HG03025 (cell line): ENCODE data around the gene MINDY4.
A peak's percentile ranks its signal among the peaks of the same experiment; 100 is the strongest.

Experiments used
- ATAC-seq: cut with Tn5 transposase; IDR thresholded peaks from one replicate; pipeline ENCODE4 v1.9.1; 2021; ENCODE audit warnings: mild to moderate bottlenecking, moderate library complexity; ENCODE audit not compliant: unreplicated experiment, low FRiP score

Gene MINDY4

DNA sequence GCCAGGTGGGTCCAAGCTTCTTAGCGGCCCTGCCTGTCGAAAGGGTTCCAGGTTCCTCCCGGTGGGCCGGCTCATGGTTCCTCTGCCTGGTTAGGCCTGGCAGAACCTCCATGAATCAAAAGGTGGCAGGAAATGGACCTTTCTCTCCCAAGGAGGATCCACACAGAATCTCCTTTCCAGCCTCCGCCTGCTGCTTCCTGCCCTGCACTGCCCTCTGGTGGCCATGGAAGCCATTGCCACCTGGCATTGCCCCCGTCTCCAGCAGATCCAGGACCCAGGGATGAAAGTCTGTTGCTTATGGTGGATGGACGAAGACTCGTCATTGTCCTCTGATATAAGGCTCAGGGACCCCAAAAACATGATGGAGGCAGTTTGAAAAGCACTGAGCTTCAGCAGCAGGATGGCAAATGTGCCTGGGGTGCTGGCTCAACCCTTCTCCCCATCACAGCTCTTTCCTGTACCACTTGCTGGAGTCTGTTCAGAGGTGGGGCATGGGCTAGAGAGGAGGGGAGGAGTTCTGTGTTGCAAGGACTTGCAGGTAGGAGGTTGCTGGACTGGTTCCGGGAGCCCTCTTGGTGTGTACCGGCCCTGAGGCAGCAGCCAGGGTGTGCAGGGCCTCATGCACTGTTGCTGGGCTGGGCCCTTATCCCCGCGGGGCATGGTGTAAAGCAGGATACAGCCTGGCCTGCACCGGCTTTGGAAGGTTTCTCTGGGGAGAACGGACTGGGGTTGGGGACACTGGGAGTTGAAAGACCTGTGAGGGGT lies 30.6 kb upstream of the MINDY4 start:
- ATAC-seq, result no peak

DNA sequence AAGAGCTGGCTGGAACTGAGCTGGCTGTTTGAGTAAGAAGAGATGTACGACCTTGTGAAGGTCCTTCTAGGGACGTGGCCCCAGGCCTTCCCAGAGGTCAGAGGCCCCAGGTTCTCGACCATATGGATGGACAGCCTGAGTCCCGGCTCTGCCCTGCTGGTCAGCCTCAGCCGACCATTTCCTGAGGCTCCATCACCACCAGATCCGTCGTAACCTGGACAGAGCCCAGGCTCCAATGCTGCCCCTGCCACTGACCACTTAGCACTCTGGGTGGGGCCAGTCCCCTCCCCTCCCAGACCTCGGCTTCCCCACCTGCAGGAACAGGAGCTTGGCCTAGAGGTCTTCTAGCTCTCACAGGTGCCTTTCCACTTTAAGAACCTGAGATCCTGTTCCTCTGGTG lies 29.9 kb upstream of the MINDY4 start:
- no peak for ATAC-seq

DNA sequence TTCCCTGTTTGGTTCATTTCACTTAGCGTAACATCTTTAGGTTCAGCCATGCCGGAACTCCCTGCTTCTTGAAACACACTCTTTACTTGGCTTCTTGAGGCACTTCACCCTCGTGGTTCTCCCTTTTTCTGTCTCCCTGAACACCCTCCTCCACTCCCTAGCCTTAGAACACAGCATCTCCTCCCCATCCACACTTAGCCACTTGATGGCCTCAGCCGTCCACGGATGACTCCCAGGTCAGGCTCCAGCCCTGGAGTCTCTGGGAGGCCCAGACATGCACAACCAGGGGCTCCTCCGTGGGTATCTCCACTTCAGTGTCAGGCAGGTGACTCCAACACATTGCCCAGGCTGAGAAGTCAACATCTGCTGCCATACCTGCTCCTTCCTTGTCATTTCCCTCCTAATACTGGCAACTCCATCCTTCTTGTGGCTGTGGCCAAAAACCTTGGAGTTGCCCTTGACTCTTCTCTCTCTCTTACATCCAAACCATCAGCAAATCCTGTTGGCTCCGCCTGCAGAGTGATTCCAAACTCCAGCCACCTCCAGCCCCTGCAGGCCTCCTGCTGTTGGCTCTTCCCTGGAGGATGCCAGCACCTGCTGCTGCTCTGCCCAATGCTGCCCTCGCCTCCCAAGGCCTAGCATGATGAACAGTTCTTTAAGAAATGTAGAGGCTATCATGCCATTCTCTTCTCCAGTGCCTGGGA lies 27.7 kb upstream of the MINDY4 start:
- ATAC-seq, result no peak

DNA sequence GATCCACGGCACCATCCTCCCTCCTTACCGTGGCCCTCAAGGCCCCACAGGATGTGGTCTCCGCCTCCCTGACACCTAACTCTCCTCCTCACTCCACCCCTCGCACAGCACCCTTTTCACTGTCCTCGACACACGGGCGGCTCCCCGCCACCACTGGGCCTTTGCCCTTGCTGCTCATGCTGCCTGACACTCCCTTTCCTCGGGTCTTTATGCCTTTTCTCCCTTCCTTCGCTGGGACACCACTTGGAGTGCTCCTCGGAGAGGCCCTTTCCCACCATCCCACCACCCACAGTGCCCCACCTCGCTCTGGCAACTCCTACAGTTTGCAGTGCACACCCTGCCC lies 27.2 kb upstream of the MINDY4 start:
- ATAC-seq, result no peak

DNA sequence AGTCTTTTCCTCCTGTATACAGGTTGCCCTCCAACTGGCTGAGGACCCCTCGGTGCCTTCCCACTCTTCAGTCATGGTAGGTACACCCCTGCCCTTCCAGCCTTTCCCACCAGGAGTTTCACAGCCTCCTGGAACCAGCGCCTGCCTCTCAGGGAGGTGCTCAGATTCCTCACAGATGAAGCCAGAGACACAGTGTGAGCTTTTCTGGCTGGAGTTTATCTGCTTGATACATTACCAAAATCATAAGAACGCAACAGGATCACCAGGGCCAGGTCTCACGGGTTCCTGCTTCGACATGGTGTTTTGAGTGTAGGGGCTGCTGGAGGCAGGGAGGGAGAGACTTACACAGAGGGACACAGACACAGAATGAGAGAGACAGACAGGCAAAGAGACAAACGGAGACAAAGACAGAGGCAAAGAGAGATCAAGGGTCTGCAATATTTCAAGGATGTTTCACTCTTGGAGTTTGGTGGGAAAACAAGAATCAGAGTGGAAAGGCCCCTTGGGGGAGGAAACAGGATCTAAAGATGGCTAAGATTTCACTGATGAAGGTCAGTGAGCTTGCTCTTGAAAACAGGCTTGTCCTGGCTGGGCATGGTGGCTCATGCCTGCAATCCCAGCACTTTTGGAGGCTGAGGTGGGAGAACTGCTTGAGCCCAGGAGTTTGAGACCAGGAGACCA lies 25.8 kb upstream of the MINDY4 start:
- no peak for ATAC-seq

DNA sequence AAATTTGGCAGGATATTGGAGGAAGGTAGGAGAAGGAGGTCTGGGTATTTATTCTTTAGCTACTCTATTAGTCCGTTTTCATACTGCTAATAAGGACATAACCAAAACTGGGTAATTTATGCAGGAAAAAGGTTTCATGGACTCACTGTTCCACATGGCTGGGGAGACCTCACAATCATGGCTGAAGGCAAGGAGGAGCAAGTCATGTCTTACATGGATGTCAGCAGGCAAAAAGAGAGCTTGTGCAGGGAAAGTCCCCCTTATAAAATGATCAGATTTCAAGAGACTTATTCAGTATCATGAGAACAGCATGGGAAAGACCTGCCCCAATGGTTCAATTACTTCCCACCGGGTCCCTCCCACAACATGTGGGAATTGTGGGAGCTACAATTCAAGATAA lies 21.2 kb upstream of the MINDY4 start:
- no peak for ATAC-seq

DNA sequence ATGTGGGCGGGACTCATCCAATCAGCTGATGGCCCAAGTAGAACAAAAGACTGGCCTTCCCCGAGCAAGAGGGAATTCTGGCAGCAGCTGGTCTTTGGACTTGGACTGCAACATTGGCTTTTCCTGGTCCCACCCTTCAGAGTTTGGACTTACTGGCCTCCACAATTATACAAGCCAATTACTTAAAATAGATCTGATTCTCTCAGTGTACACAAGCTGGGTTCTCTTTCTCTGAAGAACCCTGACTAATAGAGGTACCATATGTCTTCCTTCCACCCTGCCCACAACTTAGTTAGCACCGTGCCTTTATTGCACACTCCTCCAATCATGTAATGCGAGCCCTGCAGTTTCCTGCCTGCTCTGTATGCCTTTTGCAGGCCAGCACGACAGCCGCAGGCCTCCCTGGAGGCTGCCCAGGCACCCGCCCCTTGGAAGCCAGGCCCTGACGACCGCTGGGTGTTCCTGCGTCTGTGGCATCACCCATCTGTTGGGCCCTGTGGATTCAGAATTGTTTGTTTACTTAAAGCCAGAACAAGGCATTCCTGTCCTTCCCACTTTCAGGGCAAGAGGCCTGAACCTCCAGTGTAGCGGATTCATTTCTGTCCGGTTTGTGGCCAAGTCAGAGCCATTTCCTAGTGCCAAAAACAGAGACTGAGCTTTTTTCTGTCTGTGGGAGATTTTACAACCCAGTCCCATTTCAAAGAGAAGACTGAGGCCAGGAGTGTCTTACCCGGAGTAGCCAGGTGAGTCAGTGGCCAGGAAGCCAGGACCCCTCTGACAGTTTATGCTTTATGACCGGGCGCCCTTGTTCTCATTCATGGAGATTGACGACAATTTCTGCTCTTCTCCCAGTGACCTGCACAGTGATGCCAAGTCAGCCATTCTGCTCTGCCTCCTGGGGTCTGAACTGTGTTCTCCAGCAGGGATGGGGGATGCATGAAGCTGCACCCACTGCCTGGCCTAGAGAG lies 20.2 kb upstream of the MINDY4 start:
- ATAC-seq, result no peak

DNA sequence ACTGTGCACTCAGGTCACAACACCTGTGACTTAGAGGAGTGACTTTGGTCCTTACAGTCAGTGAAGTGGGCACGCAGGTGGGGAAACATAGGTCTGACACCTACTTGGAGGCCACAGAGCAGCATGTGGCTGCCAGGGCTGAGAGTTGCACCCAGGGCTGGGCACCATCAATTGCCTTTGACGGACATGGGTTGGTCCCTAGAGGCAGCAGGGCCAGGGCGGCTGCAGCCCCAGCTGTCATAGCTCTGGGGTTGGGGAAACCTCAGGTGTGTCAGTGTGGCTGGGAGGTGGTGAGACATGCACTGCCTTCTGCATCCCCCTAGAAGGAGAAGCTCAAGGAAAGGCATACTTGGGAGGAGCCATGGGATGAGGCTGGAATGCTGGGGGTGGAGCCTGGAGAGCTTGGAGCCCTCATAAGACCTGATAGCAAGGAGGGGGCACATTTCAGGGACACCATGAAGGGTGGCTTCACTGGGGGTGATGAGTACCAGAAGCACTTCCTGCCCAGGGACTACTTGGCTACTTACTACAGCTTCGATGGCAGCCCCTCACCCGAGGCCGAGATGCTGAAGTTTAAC lies 19.4 kb upstream of the MINDY4 start, which contains the start of gene INMT:
Gene INMT (plus strand): TSS at position 440 of the 578 bp plus-strand sequence. CDS start 16 bp downstream, at position 456.
- ATAC-seq, result no peak

DNA sequence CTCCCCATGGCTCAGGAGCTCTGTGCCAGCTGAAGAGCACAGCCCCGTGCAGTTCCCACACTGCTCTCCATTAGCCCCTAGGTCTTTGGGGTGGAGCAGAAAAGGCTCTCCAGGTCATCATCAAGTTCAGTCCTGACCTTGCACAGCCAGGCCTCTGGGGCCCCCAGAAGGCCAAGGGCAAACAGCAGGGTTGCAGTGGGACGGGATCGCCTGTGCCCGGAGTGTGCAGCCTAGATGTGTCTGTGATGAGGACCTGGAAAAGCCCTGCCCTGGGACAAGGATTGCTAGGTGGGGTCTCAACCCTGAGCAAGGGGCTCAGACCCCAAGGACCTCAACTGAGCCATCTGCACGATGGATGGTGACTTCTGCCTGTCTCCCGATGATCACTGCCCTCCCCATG lies 18.7 kb upstream of the MINDY4 start:
- no peak for ATAC-seq

DNA sequence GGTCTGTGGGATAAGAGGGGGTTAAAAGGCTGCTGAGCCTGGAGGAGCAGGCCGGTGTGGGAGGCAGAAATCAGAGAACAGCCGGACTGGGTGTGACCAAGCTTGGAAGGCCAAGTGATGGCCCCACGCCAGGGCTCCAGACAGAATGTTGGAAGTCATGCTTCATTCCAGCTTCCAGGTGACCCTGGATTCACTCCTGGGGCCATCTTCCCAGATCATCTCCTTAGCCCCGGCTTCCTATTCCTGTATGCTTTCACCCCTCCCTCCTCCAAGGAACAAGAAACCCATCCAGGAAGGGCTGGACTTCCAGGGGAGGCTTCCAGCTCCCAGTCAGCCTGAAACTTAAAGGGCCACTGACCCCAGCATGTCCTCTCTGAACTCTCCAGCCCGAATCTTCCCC lies 18.2 kb upstream of the MINDY4 start:
- ATAC-seq, result no peak

DNA sequence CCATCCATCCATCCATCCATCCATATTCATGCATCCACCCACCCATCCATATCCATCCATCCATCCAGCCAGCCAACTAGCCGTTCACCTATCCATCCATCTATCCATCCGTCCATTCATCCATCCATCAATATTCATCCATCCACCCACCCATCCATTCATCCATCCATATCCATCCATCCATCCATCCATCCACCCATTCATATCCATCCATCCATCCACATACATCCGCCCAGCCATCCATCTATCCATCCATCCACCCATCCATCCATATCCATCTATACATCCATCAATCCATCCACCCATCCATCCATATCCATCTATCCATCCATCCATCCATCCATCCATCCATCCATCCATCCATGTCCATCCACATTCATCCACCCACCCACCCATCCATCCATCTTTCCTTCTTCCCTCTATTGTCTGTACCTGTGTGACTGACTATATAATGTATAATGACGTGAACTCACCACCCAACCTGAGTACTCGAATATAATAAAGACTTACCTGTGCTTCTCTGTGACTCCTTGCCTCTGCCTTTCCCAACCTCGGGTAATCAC lies 16.8 kb upstream of the MINDY4 start:
- no peak for ATAC-seq

DNA sequence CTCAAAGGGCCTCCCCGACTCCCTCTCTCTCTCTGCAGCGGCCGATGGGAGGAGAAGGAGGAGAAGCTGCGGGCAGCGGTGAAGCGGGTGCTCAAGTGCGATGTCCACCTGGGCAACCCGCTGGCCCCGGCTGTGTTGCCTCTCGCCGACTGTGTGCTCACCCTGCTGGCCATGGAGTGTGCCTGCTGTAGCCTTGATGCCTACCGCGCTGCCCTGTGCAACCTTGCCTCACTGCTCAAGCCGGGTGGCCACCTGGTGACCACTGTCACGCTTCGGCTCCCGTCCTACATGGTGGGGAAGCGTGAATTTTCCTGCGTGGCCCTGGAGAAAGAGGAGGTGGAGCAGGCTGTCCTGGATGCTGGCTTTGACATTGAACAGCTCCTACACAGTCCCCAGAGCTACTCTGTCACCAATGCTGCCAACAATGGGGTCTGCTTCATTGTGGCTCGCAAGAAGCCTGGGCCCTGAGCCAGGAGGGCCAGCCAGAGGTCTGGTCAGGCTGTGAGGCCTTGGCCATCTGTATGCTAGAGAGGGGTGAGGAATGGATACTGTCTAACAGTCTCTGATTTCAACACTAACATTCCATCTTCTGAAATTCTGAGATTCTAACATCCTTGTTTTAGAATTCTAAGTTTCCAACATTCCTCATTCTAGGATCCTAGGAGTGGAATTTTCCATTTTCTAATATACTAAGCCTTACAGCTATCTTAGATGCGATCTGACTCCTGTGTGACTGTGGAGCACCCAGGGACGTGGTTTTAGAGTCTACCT lies 15.6 kb upstream of the MINDY4 start:
- no peak for ATAC-seq

DNA sequence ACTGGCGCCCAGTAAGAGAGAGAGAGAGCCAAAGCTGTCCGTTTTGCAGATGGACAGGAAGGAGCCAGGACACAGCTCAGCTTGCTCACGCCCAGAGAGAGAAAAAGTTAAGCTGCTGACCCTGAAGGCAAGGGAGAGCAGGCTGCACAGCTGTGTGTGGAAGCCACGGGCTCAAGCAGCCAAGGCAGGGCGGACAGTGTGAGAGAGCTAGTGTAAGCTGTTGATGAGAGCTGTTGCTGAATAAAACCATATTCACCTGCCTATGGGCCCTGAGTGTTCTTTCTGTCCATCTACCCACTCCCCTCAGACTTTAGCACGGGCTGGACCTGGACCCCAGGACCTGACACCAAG lies 13.9 kb upstream of the MINDY4 start:
- no peak for ATAC-seq

DNA sequence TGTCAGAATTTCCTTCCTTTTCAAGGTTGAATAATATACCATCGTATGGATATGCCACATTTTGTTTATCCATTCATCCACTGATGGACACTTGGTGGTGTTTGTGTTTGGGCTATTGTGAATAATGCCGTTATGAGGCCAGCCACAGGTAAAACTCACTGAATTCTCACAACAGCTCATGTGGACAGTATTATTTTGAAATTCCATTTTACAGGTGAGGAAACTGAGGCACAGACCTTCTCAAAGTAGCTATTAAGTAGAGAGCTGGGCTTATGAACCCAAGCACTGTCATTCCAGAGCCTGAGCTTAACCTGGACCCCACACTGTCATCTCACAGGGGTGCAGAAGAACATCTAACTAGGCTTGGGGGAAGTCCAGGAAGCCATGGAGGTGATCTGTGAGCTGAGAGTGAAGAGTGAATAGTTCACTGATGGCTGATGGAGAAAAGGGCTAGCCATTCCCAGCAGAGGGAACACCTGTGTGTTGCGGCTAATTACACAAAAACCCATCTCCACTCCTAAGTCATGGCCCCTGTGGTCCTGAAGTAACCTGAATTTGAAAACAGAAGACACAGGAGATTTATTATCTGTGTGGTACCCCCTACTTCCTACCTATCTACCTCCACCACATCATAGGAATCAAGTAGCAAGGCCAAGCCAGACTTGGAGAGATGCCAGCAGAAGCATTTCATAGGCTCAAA lies 10.6 kb upstream of the MINDY4 start:
- no peak for ATAC-seq

DNA sequence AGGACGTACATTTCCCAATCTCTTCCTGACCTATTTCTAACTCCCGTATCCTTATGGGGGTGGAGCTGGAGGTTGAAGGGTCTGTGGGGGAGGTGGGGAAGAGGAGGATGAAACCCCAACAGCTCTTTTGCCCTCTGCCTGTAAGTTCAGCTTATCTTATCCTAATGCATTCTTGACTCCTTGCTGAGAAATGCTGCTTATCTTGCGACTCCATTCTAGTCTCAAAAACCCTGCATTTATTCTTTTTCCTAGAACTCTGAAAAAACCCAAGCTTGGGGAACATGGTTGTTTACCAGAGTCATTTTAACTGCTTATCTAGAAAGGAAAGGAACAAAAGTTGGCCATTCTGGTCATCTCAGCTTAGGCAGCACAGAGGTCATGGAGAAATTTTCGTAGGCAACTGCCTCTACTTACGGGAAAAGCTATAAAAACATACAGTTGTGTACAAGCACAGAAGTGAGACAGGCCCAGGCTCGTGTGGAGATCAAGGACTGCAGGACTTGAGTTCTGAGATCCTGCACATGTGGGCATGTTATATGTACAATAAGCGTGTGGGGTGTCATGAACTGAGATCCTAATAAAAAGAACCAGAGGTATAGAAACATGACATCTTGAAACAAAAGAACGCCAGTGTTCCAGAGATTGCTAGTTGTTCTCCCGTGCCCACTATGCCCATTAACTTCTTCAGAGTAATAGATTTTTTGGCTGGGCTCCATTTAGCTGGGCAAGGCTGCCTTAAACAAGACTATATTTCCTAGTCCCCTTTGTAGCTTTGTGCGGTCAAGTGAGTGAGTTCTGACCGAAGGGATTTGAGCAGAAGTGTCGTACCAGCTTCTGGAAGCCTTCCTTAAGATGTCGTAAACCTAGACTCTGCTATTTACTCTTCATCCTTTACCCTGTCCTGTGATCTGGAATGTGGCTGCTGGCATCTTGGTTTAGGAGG lies 9.7 kb upstream of the MINDY4 start:
- ATAC-seq, result no peak

DNA sequence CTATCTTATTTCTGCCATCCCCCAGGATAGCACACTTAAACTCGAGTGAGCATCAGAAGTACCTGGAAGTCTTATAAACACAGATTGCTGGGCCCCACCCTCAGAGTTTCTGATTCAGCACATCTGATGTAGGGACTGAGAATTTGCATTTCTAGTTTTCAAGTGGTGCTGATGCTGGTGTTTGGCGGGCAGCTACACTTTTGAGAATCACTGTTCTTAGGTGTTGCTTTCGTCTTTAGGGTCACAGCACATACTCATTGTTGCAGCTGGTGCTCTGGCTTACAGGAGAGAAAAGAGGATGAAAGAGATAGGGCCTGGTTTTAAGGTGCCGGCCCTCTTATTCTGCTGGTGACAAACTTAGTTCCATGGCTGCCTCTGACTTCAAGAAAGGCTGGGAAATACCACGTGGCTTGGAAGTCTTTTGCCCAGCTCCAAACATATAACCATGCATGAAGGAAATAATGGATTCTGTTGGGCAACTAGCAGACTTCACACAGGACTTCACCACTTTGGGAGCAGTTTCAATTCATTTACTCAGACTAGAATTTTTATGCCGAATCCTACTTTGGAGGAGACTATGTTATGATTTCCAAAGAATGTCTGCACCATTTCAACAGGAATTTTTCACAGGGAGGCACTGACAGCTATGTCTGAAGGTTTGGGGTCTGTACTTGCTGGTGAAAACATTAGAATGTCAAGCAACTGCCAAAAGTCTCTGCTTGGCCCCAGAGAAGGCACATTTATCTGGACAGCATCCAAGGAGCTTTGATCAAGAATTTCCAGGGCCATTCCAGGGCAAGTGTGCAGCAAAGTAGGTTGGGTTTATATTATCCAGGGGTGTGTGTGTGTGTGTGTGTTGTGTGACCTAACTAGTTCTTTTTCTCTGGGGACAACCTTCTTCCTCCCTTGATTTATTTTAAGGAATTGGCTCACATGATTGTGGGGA lies 6.9 kb upstream of the MINDY4 start:
- peak; percentile 87 for ATAC-seq
